ENCODE measurements around the gene PLCB4. TPM values are rescaled to one million over a fixed set of nuclear protein-coding genes. Genes with fewer than 3 reads are reported as not detected.

The PLCB4 gene
- total RNA-seq, 2 experiments from 2014 or later, result not detected

DNA sequence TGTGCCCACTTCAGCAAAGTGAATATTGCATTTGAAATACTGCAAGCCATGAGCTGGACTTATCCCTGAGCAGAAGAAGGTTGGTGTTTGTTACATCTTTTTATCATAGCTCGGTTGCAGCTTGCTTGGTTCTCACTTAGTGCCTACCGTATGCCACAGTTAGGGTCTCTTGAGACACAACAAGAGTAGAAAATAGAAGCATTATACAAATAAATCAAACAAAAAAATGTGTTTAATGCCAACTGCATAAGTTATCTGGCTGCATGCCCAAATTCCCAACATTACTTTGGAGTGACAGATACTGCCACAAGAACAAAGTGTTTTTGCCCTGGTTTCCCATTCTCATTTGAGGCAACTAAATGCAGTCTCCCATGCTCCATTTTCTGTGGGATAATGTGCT lies 391.6 kb downstream of the PLCB4 start:
- ChIA-PET CTCF (no interaction called here), POLR2A (no interaction called here)

DNA sequence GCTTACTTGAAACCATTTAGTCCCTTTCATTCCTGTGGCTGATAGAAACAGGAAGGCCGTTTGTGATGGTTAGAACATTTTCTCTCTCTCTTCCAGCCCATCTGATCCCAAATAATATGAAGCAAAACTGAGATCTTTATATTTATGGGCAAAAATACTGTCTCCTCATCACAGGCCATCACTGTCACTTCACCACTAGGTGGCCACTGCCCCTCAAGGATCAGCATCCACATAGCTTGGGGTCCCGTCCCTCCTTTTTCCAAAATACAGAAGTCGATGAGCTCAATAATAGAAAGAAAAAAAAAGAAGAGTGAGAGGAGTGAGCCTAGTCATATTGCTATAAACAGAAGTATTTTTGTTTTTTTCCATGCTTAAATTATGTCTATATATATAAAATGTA lies 399.1 kb downstream of the PLCB4 start:
- ChIA-PET POLR2A (no interaction called here), CTCF (interaction anchor here (0.5 kb wide), 1 partner anchor 1592 kb away, joined by 3 read pairs; no protein-coding TSS in a partner anchor)

- ChIA-PET POLR2A (no interaction called here), CTCF (no interaction called here)
These were observed 406.0 kb downstream of the PLCB4 start for GRCh38 chr20:9474835-9475415.

GRCh38 chr20:9475456-9475855 lies 406.6 kb downstream of the PLCB4 start:
- ChIA-PET POLR2A (no interaction called here), CTCF (no interaction called here)

- ChIA-PET POLR2A (no interaction called here), CTCF (interaction anchor here (0.6 kb wide), 1 partner anchor 63 kb away, joined by 3 read pairs; no protein-coding TSS in a partner anchor)
These were observed 407.3 kb downstream of the PLCB4 start for GRCh38 chr20:9476174-9476573.

- ChIA-PET CTCF (interaction anchor here (0.6 kb wide), 1 partner anchor 63 kb away, joined by 3 read pairs; no protein-coding TSS in a partner anchor), POLR2A (no interaction called here)
These were observed 407.8 kb downstream of the PLCB4 start for GRCh38 chr20:9476637-9477036.

- ChIA-PET POLR2A (no interaction called here), CTCF (no interaction called here)
These were observed 409.9 kb downstream of the PLCB4 start for GRCh38 chr20:9478771-9479170.

- ChIA-PET POLR2A (no interaction called here), CTCF (no interaction called here)
These were observed 411.2 kb downstream of the PLCB4 start for GRCh38 chr20:9480066-9480465.

- CTCF ChIA-PET, result no interaction called here
- POLR2A ChIA-PET, result no interaction called here
These were observed 413.3 kb downstream of the PLCB4 start for GRCh38 chr20:9482180-9482579.

GRCh38 chr20:9483131-9483530 lies 414.2 kb downstream of the PLCB4 start:
- CTCF ChIA-PET, result no interaction called here

GRCh38 chr20:9485614-9486340 lies 416.9 kb downstream of the PLCB4 start:
- ChIA-PET POLR2A (no interaction called here), CTCF (no interaction called here)

More at GRCh38 chr20:9483131-9483530, 414.2 kb downstream of the PLCB4 start:
- POLR2A ChIA-PET, result no interaction called here

- ChIA-PET CTCF (no interaction called here), POLR2A (no interaction called here)
These were observed 418.3 kb downstream of the PLCB4 start for GRCh38 chr20:9487231-9487630.

GRCh38 chr20:9488063-9488462 lies 419.2 kb downstream of the PLCB4 start:
- ChIA-PET POLR2A (no interaction called here), CTCF (interaction anchor here (0.8 kb wide), 1 partner anchor 122 kb away, joined by 4 read pairs; no protein-coding TSS in a partner anchor)

GRCh38 chr20:9490161-9490560 lies 421.3 kb downstream of the PLCB4 start:
- ChIA-PET CTCF (no interaction called here), POLR2A (no interaction called here)

DNA sequence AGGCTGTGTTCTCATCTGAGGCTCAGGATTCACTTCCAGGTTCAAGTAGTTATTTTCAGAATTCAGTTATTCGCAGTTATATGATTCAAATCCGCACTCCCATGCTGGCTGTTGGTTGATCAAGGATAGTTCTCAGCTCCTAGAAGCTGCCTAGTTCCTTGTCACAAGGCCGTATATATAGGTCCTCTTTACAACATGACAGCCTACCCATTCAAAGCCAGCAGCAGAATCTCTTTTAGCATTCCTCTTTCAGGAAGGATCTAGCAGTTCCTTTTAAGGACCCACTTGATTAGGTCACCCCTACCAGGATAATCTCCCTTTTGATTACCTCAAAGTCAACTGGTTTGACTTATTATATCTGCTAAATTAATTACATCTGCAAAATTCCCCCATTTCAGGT lies 421.7 kb downstream of the PLCB4 start:
- POLR2A ChIA-PET, result no interaction called here

GRCh38 chr20:9491324-9491723 lies 422.4 kb downstream of the PLCB4 start:
- ChIA-PET CTCF (no interaction called here), POLR2A (interaction anchor here (0.7 kb wide), 1 partner anchor 64 kb away, joined by 5 read pairs; no protein-coding TSS in a partner anchor)

More for the DNA sequence above, 421.7 kb downstream of the PLCB4 start:
- CTCF ChIA-PET, result no interaction called here

- ChIA-PET POLR2A (no interaction called here), CTCF (no interaction called here)
These were observed 423.2 kb downstream of the PLCB4 start for GRCh38 chr20:9492067-9492466.

GRCh38 chr20:9493803-9494202 lies 424.9 kb downstream of the PLCB4 start:
- CTCF ChIA-PET, result no interaction called here
- POLR2A ChIA-PET, result no interaction called here

GRCh38 chr20:9495701-9496100 lies 426.8 kb downstream of the PLCB4 start:
- CTCF ChIA-PET, result no interaction called here

GRCh38 chr20:9496155-9496554 lies 427.3 kb downstream of the PLCB4 start:
- CTCF ChIA-PET, result no interaction called here
- POLR2A ChIA-PET, result no interaction called here

More at GRCh38 chr20:9495701-9496100, 426.8 kb downstream of the PLCB4 start:
- POLR2A ChIA-PET, result no interaction called here

- CTCF ChIA-PET, result no interaction called here
These were observed 429.4 kb downstream of the PLCB4 start for GRCh38 chr20:9498322-9498721.

More at GRCh38 chr20:9498322-9498721, 429.4 kb downstream of the PLCB4 start:
- POLR2A ChIA-PET, result interaction anchor here (0.6 kb wide), 1 partner anchor 472 kb away, joined by 4 read pairs; no protein-coding TSS in a partner anchor

Measured in activated CD8-positive, alpha-beta memory T cell treated with anti-CD3 and anti-CD28 coated beads for 36 hours (primary cell).